ENCODE results near the gene MMP17. TPM values are rescaled to one million over a fixed set of nuclear protein-coding genes. Genes with fewer than 3 reads are reported as not detected.

The MMP17 gene
- polyA plus RNA-seq, 1 of the 3 experiments (the other 2 are of a cell fraction): 14.0 TPM

GRCh38 chr12:131824450-131824849 is 3.7 kb upstream of the MMP17 start:
- no peak overlapping the region for H3K9ac ChIP-seq
- no peaks in the 10 kb centered on the region for H3K27me3 ChIP-seq (ENCODE audit: insufficient read depth)
- ChIA-PET POLR2A (no interaction called here), CTCF (interaction anchor here (0.6 to 1.4 kb wide), 2 partner anchors 10 to 323 kb away, joined by 3 read pairs; no protein-coding TSS in a partner anchor)
- H3K36me3 ChIP-seq (replicated peaks in 1 of 2; ENCODE audit: control insufficient read depth in 1 of 2, insufficient read depth in 2 of 2, low read length in 1 of 2): no peaks in the 10 kb centered on the region
- no peak for DNase-seq
- H3K27ac ChIP-seq (ENCODE audit: low read depth in 2 of 2, low read length in 1 of 2): no peak overlapping the region
- no peaks in the 10 kb centered on the region for H3K9me3 ChIP-seq
- WGBS (ENCODE audit: low lambda C conversion rate): 87% methylated on average over 3 of the region's 6 CpGs
- H3K4me2 ChIP-seq: no peak overlapping the region
- TF ChIP-seq GABPA (IDR thresholded peaks at IDR 0.05; ENCODE audit: low read depth) (no peak), RFX5 (IDR thresholded peaks at IDR 0.05; ENCODE audit: low read length) (no peak), TAF1 (IDR thresholded peaks at IDR 0.05; ENCODE audit: borderline replicate concordance, low read depth, low read length) (no peak), YY1 (IDR thresholded peaks at IDR 0.05; ENCODE audit: low read depth) (no peak)
- H3F3A ChIP-seq (replicated peaks; ENCODE audit: insufficient read depth): no peaks in the 10 kb centered on the region
- H3K4me3 ChIP-seq (ENCODE audit: low read depth in 2 of 2, low read length in 1 of 2): no peak overlapping the region
- no peaks in the 10 kb centered on the region for H4K20me1 ChIP-seq (ENCODE audit: insufficient read depth)
- H3K9me2 ChIP-seq: no peaks in the 10 kb centered on the region
- H3K4me1 ChIP-seq (ENCODE audit: control insufficient read depth in 1 of 2, insufficient read depth in 2 of 2, low read depth in 1 of 2, low read length in 1 of 2): peaks cover 0 to 4% of the 10 kb centered on the region in 2 experiments; a peak in 1 of 4 replicates
- H2AFZ ChIP-seq (ENCODE audit: low read depth): no peak overlapping the region
- H3K79me2 ChIP-seq (ENCODE audit: insufficient read depth): no peaks in the 10 kb centered on the region

GRCh38 chr12:131825146-131825892 is 2.9 kb upstream of the MMP17 start:
- CTCF ChIA-PET: interaction anchor here (0.8 to 6.2 kb wide), 5 partner anchors 11 to 909 kb away, joined by 3 to 51 read pairs (median 5); partner anchors contain the start of gene SFSWAP
- 74% methylated on average over 13 of the region's 18 CpGs for WGBS (ENCODE audit: low lambda C conversion rate)

DNA sequence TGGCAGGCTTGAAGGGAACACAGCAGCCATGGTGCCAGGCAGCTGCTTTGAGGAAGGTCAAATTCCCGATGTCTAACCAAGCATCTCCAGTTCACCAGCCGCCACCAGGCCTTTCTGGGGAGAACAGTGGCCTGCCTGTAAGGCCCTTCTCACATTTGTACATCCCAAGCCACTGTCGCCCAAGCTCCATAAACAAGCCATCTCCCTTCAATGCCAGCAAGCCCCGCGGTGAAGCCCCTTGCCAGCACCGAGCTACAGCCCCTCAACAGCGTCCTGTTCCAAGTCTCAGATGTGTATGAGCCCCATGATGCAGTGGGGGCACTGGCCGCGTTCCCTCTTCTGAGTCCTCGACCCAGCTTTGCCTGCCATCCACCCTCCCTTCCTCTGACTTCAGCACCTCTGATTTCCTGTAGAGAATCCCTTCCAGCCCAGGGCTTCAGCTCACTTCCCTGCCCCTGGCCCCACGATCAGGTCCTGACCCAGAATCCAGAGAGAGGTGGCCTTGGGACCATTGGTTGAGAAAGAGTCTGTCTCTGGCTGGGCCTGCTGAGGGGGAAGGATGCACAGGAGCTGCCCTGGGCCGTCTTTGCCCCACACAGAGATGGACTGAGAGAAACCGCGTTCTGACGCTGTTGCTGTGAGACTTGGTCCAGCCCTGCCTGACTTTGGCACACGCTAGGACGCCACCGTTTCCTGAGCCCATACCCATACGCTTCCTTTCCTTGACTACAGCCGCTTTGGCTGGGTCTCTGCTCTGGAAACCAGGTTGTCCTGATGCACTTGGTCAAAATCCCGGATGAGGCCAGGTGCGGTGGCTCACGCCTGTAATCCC is 1.9 kb upstream of the MMP17 start:
- Histone ChIP-seq H3K4me3 (ENCODE audit: low read depth in 2 of 2, low read length in 1 of 2) (no peak overlapping the region), H3K9ac (no peak overlapping the region), H3K36me3 (replicated peaks in 1 of 2; ENCODE audit: control insufficient read depth in 1 of 2, insufficient read depth in 2 of 2, low read length in 1 of 2) (no peaks in the 10 kb centered on the region), H3F3A (replicated peaks; ENCODE audit: insufficient read depth) (no peaks in the 10 kb centered on the region), H2AFZ (ENCODE audit: low read depth) (no peak overlapping the region), H3K4me2 (no peak overlapping the region), H3K4me1 (ENCODE audit: control insufficient read depth in 1 of 2, insufficient read depth in 2 of 2, low read depth in 1 of 2, low read length in 1 of 2) (peaks cover 0 to 16% of the 10 kb centered on the region in 2 experiments; a peak in 1 of 4 replicates), H3K9me3 (no peaks in the 10 kb centered on the region), H3K27ac (ENCODE audit: low read depth in 2 of 2, low read length in 1 of 2) (no peak overlapping the region), H3K9me2 (no peaks in the 10 kb centered on the region), H3K27me3 (ENCODE audit: insufficient read depth) (no peaks in the 10 kb centered on the region), H4K20me1 (ENCODE audit: insufficient read depth) (no peaks in the 10 kb centered on the region), H3K79me2 (ENCODE audit: insufficient read depth) (no peaks in the 10 kb centered on the region)
- no peak for DNase-seq
- ChIA-PET POLR2A (no interaction called here), CTCF (interaction anchor here (0.8 to 6.2 kb wide), 5 partner anchors 115 to 910 kb away, joined by 3 to 51 read pairs (median 5); partner anchors contain the start of gene SFSWAP)
- WGBS (ENCODE audit: low lambda C conversion rate): 90% methylated on average over 23 of the region's 23 CpGs
- TF ChIP-seq NFIC (IDR thresholded peaks at IDR 0.05; ENCODE audit: borderline replicate concordance): no peak
- TF ChIP-seq FOXJ3 (CRISPR knock-in tag; IDR thresholded peaks at IDR 0.05): no peak
- no peak for TF ChIP-seq MAX (IDR thresholded peaks at IDR 0.05; ENCODE audit: low read depth)
- TF ChIP-seq MEF2A (IDR thresholded peaks at IDR 0.05; ENCODE audit: borderline replicate concordance, low read depth): no peak
- TF ChIP-seq RCOR1 (IDR thresholded peaks at IDR 0.05; ENCODE audit: low read length): no peak
- TF ChIP-seq, protein P1, sequence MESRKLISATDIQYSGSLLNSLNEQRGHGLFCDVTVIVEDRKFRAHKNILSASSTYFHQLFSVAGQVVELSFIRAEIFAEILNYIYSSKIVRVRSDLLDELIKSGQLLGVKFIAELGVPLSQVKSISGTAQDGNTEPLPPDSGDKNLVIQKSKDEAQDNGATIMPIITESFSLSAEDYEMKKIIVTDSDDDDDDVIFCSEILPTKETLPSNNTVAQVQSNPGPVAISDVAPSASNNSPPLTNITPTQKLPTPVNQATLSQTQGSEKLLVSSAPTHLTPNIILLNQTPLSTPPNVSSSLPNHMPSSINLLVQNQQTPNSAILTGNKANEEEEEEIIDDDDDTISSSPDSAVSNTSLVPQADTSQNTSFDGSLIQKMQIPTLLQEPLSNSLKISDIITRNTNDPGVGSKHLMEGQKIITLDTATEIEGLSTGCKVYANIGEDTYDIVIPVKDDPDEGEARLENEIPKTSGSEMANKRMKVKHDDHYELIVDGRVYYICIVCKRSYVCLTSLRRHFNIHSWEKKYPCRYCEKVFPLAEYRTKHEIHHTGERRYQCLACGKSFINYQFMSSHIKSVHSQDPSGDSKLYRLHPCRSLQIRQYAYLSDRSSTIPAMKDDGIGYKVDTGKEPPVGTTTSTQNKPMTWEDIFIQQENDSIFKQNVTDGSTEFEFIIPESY (IDR thresholded peaks at IDR 0.05; ENCODE audit: borderline replicate concordance, low read depth): no peak
- no peak for TF ChIP-seq FOSL2 (IDR thresholded peaks at IDR 0.05; ENCODE audit: borderline replicate concordance, low read depth)
- TF ChIP-seq TEAD4 (IDR thresholded peaks at IDR 0.05; ENCODE audit: borderline replicate concordance, insufficient read depth): no peak
- no peak for TF ChIP-seq EZH2phosphoT487 (IDR thresholded peaks at IDR 0.05; ENCODE audit: borderline replicate concordance, low read depth)
- no peak for TF ChIP-seq CHD2 (IDR thresholded peaks at IDR 0.05; ENCODE audit: low read length, partially characterized antibody)
- TF ChIP-seq SMC3 (IDR thresholded peaks at IDR 0.05; ENCODE audit: low read depth, low read length): no peak
- no peak for TF ChIP-seq ELF1 (IDR thresholded peaks at IDR 0.05)
- no peak for TF ChIP-seq SIN3A (IDR thresholded peaks at IDR 0.05; ENCODE audit: borderline replicate concordance, low read depth, low read length)
- no peak for TF ChIP-seq FOXM1 (IDR thresholded peaks at IDR 0.05; ENCODE audit: low read depth)
- no peak for TF ChIP-seq JUND (IDR thresholded peaks at IDR 0.05)

More at GRCh38 chr12:131825146-131825892, 2.9 kb upstream of the MMP17 start:
- POLR2A ChIA-PET: no interaction called here
- TF ChIP-seq JUND (IDR thresholded peaks at IDR 0.05): no peak
- DNase-seq: no peak
- no peak overlapping the region for H2AFZ ChIP-seq (ENCODE audit: low read depth)
- H3F3A ChIP-seq (replicated peaks; ENCODE audit: insufficient read depth): no peaks in the 10 kb centered on the region
- H4K20me1 ChIP-seq (ENCODE audit: insufficient read depth): no peaks in the 10 kb centered on the region
- no peak overlapping the region for H3K4me2 ChIP-seq
- H3K36me3 ChIP-seq (replicated peaks in 1 of 2; ENCODE audit: control insufficient read depth in 1 of 2, insufficient read depth in 2 of 2, low read length in 1 of 2): no peaks in the 10 kb centered on the region
- no peaks in the 10 kb centered on the region for H3K27me3 ChIP-seq (ENCODE audit: insufficient read depth)
- H3K27ac ChIP-seq (ENCODE audit: low read depth in 2 of 2, low read length in 1 of 2): no peak overlapping the region
- H3K79me2 ChIP-seq (ENCODE audit: insufficient read depth): no peaks in the 10 kb centered on the region
- no peak overlapping the region for H3K9ac ChIP-seq
- no peak overlapping the region for H3K4me3 ChIP-seq (ENCODE audit: low read depth in 2 of 2, low read length in 1 of 2)
- H3K4me1 ChIP-seq (ENCODE audit: control insufficient read depth in 1 of 2, insufficient read depth in 2 of 2, low read depth in 1 of 2, low read length in 1 of 2): peaks cover 0 to 11% of the 10 kb centered on the region in 2 experiments; a peak in 1 of 4 replicates
- H3K9me2 ChIP-seq: no peaks in the 10 kb centered on the region
- no peaks in the 10 kb centered on the region for H3K9me3 ChIP-seq
